Measurements from ENCODE around the gene DENND4A.
"Not testable (repeated sequence)": the region's sequence is repeated elsewhere in the genome, so short reads cannot be mapped to it uniquely, and the experiment has no call there.

The DENND4A gene

GRCh38 chr15:65757256-65757655 lies 34.8 kb downstream of the DENND4A start:
- DNase-seq (ENCODE audit: low read depth in 2 of 2), result no peak

- no peak for DNase-seq (ENCODE audit: low read depth in 2 of 2)
Measured at GRCh38 chr15:65752151-65752700, 39.9 kb downstream of the DENND4A start.

- no peak for DNase-seq (ENCODE audit: low read depth in 2 of 2)
Measured at GRCh38 chr15:65751431-65751830, 40.7 kb downstream of the DENND4A start.

- DNase-seq (ENCODE audit: low read depth in 2 of 2), result no peak
Measured at GRCh38 chr15:65747265-65747664, 44.8 kb downstream of the DENND4A start.

GRCh38 chr15:65743637-65744252 lies 48.3 kb downstream of the DENND4A start:
- no peak for DNase-seq (ENCODE audit: low read depth in 2 of 2)

GRCh38 chr15:65740148-65740547 lies 51.9 kb downstream of the DENND4A start:
- DNase-seq (ENCODE audit: low read depth in 2 of 2), result no peak

GRCh38 chr15:65738649-65739048 lies 53.4 kb downstream of the DENND4A start:
- no peak for DNase-seq (ENCODE audit: low read depth in 2 of 2)

GRCh38 chr15:65733599-65733998 lies 58.5 kb downstream of the DENND4A start:
- DNase-seq (ENCODE audit: low read depth in 2 of 2), result not testable (repeated sequence)

- no peak for DNase-seq (ENCODE audit: low read depth in 2 of 2)
Measured at GRCh38 chr15:65732698-65733097, 59.4 kb downstream of the DENND4A start.

GRCh38 chr15:65731926-65732325 lies 60.2 kb downstream of the DENND4A start:
- DNase-seq (ENCODE audit: low read depth in 2 of 2), result no peak

- DNase-seq (ENCODE audit: low read depth in 2 of 2), result no peak
Measured at GRCh38 chr15:65730549-65731172, 61.4 kb downstream of the DENND4A start.

GRCh38 chr15:65724464-65725215 lies 67.5 kb downstream of the DENND4A start:
- DNase-seq (ENCODE audit: low read depth in 2 of 2), result no peak

- DNase-seq (ENCODE audit: low read depth in 2 of 2), result no peak
Measured at GRCh38 chr15:65723876-65724275, 68.2 kb downstream of the DENND4A start.

GRCh38 chr15:65722191-65722590 lies 69.9 kb downstream of the DENND4A start:
- DNase-seq (ENCODE audit: low read depth in 2 of 2), result no peak

- DNase-seq (ENCODE audit: low read depth in 2 of 2), result no peak
Measured at GRCh38 chr15:65712415-65712814, 79.7 kb downstream of the DENND4A start.

GRCh38 chr15:65695081-65695480 lies 97.0 kb downstream of the DENND4A start:
- DNase-seq (ENCODE audit: low read depth in 2 of 2), result no peak

GRCh38 chr15:65690778-65691177 lies 101.3 kb downstream of the DENND4A start:
- no peak for DNase-seq (ENCODE audit: low read depth in 2 of 2)

- no peak for DNase-seq (ENCODE audit: low read depth in 2 of 2)
Measured at GRCh38 chr15:65690173-65690572, 101.9 kb downstream of the DENND4A start.

GRCh38 chr15:65688462-65688861 lies 103.6 kb downstream of the DENND4A start:
- DNase-seq (ENCODE audit: low read depth in 2 of 2), result no peak

GRCh38 chr15:65682404-65682911 lies 109.6 kb downstream of the DENND4A start:
- no peak for DNase-seq (ENCODE audit: low read depth in 2 of 2)

GRCh38 chr15:65680544-65680943 lies 111.5 kb downstream of the DENND4A start:
- no peak for DNase-seq (ENCODE audit: low read depth in 2 of 2)

GRCh38 chr15:65676123-65676522 lies 116.0 kb downstream of the DENND4A start:
- DNase-seq (ENCODE audit: low read depth in 2 of 2), result no peak

- no peak for DNase-seq (ENCODE audit: low read depth in 2 of 2)
Measured at GRCh38 chr15:65675551-65675950, 116.5 kb downstream of the DENND4A start.

Data from activated CD8-positive, alpha-beta memory T cell treated with anti-CD3 and anti-CD28 coated beads for 4 hours (primary cell).